ENCODE measurements around the gene LUZP4. TPM values are rescaled to one million over a fixed set of nuclear protein-coding genes. Genes with fewer than 3 reads are reported as not detected.

LUZP4 gene
- total RNA-seq, 1 experiment from 2014 or later, result not detected

GRCh38 chrX:115332832-115333231 lies 43.3 kb downstream of the LUZP4 start (continued):
- no peak for TF ChIP-seq ESRRA (CRISPR knock-in tag; IDR thresholded peaks at IDR 0.05; ENCODE audit: borderline replicate concordance)
- TF ChIP-seq ZNF219 (CRISPR knock-in tag; IDR thresholded peaks at IDR 0.05; ENCODE audit: borderline replicate concordance), result no peak
- TF ChIP-seq GRHL2 (CRISPR knock-in tag; IDR thresholded peaks at IDR 0.05; ENCODE audit: insufficient replicate concordance, severe bottlenecking), result no peak
- TF ChIP-seq RELA (CRISPR knock-in tag; IDR thresholded peaks at IDR 0.05; ENCODE audit: borderline replicate concordance), result no peak
- no peak for TF ChIP-seq JAZF1 (CRISPR knock-in tag; IDR thresholded peaks at IDR 0.05)
- TF ChIP-seq NR3C1 (CRISPR knock-in tag; conservative IDR thresholded peaks at IDR 0.05; ENCODE audit: low read depth), result no peak
- no peak for TF ChIP-seq MXD4 (CRISPR knock-in tag; IDR thresholded peaks at IDR 0.05; ENCODE audit: borderline replicate concordance)

GRCh38 chrX:115333446-115333845 lies 43.9 kb downstream of the LUZP4 start:
- H3K9me3 Mint-ChIP-seq, result no peaks in the 10 kb centered on the region
- peaks cover 25% of the 10 kb centered on the region for H3K4me1 Mint-ChIP-seq
- H3K27ac Mint-ChIP-seq, result no peak overlapping the region
- no peaks in the 10 kb centered on the region for H3K27me3 Mint-ChIP-seq (ENCODE audit: low read depth)
- ChIA-PET POLR2A (no interaction called here), CTCF (interaction anchor here (0.6 kb wide), 1 partner anchor 39 kb away, joined by 3 read pairs; no protein-coding TSS in a partner anchor)
- no peaks in the 10 kb centered on the region for H3K36me3 Mint-ChIP-seq
- no peak for TF ChIP-seq ELF4 (CRISPR knock-in tag; IDR thresholded peaks at IDR 0.05; ENCODE audit: low read depth)
- no peak for TF ChIP-seq E2F1 (CRISPR knock-in tag; IDR thresholded peaks at IDR 0.05)
- TF ChIP-seq NFE2L1 (CRISPR knock-in tag; IDR thresholded peaks at IDR 0.05), result no peak
- no peak for TF ChIP-seq PRDM15 (CRISPR knock-in tag; IDR thresholded peaks at IDR 0.05)
- no peak for TF ChIP-seq ZNF512 (CRISPR knock-in tag; IDR thresholded peaks at IDR 0.05; ENCODE audit: borderline replicate concordance)
- TF ChIP-seq RELA (CRISPR knock-in tag; IDR thresholded peaks at IDR 0.05; ENCODE audit: borderline replicate concordance), result no peak
- no peak for TF ChIP-seq CREB1 (CRISPR knock-in tag; IDR thresholded peaks at IDR 0.05)
- H3K4me3 Mint-ChIP-seq, result no peak overlapping the region
- ATAC-seq, result no peak
- no peak for DNase-seq (ENCODE audit: low spot score)

GRCh38 chrX:115337491-115338144 lies 48.1 kb downstream of the LUZP4 start:
- no peak for ATAC-seq
- TF ChIP-seq TEAD4 (CRISPR knock-in tag; IDR thresholded peaks at IDR 0.05), result no peak
- TF ChIP-seq ZBTB43 (CRISPR knock-in tag; IDR thresholded peaks at IDR 0.05), result no peak
- no peak for TF ChIP-seq NR1H2 (CRISPR knock-in tag; IDR thresholded peaks at IDR 0.05)
- no peak for TF ChIP-seq CDX4 (CRISPR knock-in tag; IDR thresholded peaks at IDR 0.05; ENCODE audit: borderline replicate concordance)
- TF ChIP-seq FOXP1 (CRISPR knock-in tag; IDR thresholded peaks at IDR 0.05; ENCODE audit: borderline replicate concordance), result no peak
- no peak for TF ChIP-seq ATF2 (CRISPR knock-in tag; IDR thresholded peaks at IDR 0.05; ENCODE audit: borderline replicate concordance, low read depth)
- TF ChIP-seq FOXP4 (CRISPR knock-in tag; IDR thresholded peaks at IDR 0.05), result no peak
- TF ChIP-seq SMAD4 (CRISPR knock-in tag; IDR thresholded peaks at IDR 0.05), result no peak

More at GRCh38 chrX:115337491-115338144, 48.1 kb downstream of the LUZP4 start:
- ChIA-PET CTCF (no interaction called here), POLR2A (no interaction called here)
- no peak for DNase-seq (ENCODE audit: low spot score)
- Mint-ChIP-seq H3K27ac (no peak overlapping the region), H3K9me3 (no peaks in the 10 kb centered on the region), H3K4me3 (no peak overlapping the region), H3K4me1 (peaks cover 23% of the 10 kb centered on the region), H3K36me3 (no peaks in the 10 kb centered on the region), H3K27me3 (ENCODE audit: low read depth) (no peaks in the 10 kb centered on the region; the same call in 1 of the 2 replicates)

Measured in WTC11 (cell line).